IMR-90 (cell line): ENCODE measurements around the gene GCNT4. TPM values are rescaled to one million over a fixed set of nuclear protein-coding genes. Genes with fewer than 3 reads are reported as not detected.

ENCODE experiments used
- ATAC-seq: fragments of 200-7000 bp; cut with Tn5 transposase; 2 replicates; pipeline ENCODE4 v1.9.1; 2020; ENCODE audit warnings: low read depth, mild to moderate bottlenecking, moderate library complexity
- BruUV-seq: library from RNA; stranded (reverse); fragments of 400-500 nt; replicated peaks from 2 replicates; lab custom pipeline; 2021; lab: Mats Ljungman, UMichigan
- CTCF ChIA-PET: fragments of 300-600 bp; formaldehyde crosslinking; extraction: SDS; loops from one replicate; lab custom pipeline; 2021; ENCODE audit warnings: antibody characterized with exemption; lab: Yijun Ruan, JAX
- POLR2A ChIA-PET: fragments of 300-600 bp; sonication (Branson Sonifier 250); formaldehyde crosslinking; loops from one replicate; lab custom pipeline; 2022; ENCODE audit warnings: antibody characterized with exemption; ENCODE audit not compliant: unreplicated experiment; lab: Charles Lee
- DNase-seq: peaks from one replicate; pipeline ENCODE4 v3.0.0; 2013
- H2AFZ ChIP-seq: replicated peaks from 2 replicates; pipeline ENCODE3; 2013; ENCODE audit warnings: low read length, mild to moderate bottlenecking; ENCODE audit not compliant: poor library complexity
- H2AK5ac ChIP-seq: 2 replicates; pipeline ENCODE4 v1.6.1; 2013; ENCODE audit warnings: low read depth, low read length, inconsistent platforms
- H2AK9ac ChIP-seq: replicated peaks from 2 replicates; pipeline ENCODE3; 2013; ENCODE audit warnings: mild to moderate bottlenecking, low read depth, low read length, moderate library complexity; ENCODE audit not compliant: poor library complexity
- H2BK120ac ChIP-seq: 2 replicates; pipeline ENCODE4 v1.6.1; 2013; ENCODE audit warnings: low read depth, low read length, inconsistent platforms
- H2BK15ac ChIP-seq: 3 replicates; pipeline ENCODE4 v1.6.1; 2013; ENCODE audit warnings: low read depth, low read length, inconsistent platforms
- H2BK20ac ChIP-seq: 2 replicates; pipeline ENCODE4 v1.6.1; 2013; ENCODE audit warnings: low read depth, mild to moderate bottlenecking, inconsistent platforms, low read length, moderate library complexity
- H2BK5ac ChIP-seq: 2 replicates; pipeline ENCODE4 v1.6.1; 2013; ENCODE audit warnings: mild to moderate bottlenecking, low read depth, low read length, inconsistent platforms; ENCODE audit not compliant: poor library complexity, severe bottlenecking
- H3K14ac ChIP-seq: replicated peaks from 2 replicates; pipeline ENCODE4 v1.6.1; 2013; ENCODE audit warnings: low read depth, low read length, inconsistent platforms
- H3K18ac ChIP-seq: 2 replicates; pipeline ENCODE4 v1.6.1; 2013; ENCODE audit warnings: low read depth, low read length, control low read depth
- H3K23ac ChIP-seq: 2 replicates; pipeline ENCODE4 v1.6.1; 2013; ENCODE audit warnings: low read depth, low read length, inconsistent platforms
- H3K27ac ChIP-seq: 2 replicates; pipeline ENCODE4 v1.5.1; 2013; ENCODE audit warnings: mild to moderate bottlenecking, control low read depth, low read length; ENCODE audit not compliant: insufficient read depth
- H3K27me3 ChIP-seq: 2 replicates; pipeline ENCODE4 v1.6.1; 2013; ENCODE audit warnings: low read length; ENCODE audit not compliant: control insufficient read depth, insufficient read depth
- H3K36me3 ChIP-seq: 2 replicates; pipeline ENCODE4 v1.6.1; 2013; ENCODE audit warnings: low read length, mixed read lengths; ENCODE audit not compliant: control insufficient read depth, insufficient read depth
- H3K4ac ChIP-seq: 2 replicates; pipeline ENCODE4 v1.6.1; 2013; ENCODE audit warnings: low read depth, low read length, inconsistent platforms
- H3K4me1 ChIP-seq: 2 replicates; pipeline ENCODE4 v1.6.1; 2013; ENCODE audit warnings: low read length, mixed read lengths; ENCODE audit not compliant: control insufficient read depth, insufficient read depth
- H3K4me2 ChIP-seq: 2 replicates; pipeline ENCODE4 v1.6.1; 2013; ENCODE audit warnings: low read depth, mild to moderate bottlenecking, control low read depth, low read length, moderate library complexity
- H3K4me3 ChIP-seq: 2 replicates; pipeline ENCODE4 v1.5.1; 2013; ENCODE audit warnings: low read depth, mild to moderate bottlenecking, control low read depth, low read length, moderate library complexity; ENCODE audit not compliant: insufficient read depth
- H3K56ac ChIP-seq: 2 replicates; pipeline ENCODE4 v1.6.1; 2013; ENCODE audit warnings: low read length, inconsistent platforms; ENCODE audit not compliant: insufficient read depth; ENCODE audit errors: extremely low read depth
- H3K79me1 ChIP-seq, 2 experiments: 2 replicates each; pipeline ENCODE4 v1.6.1; 2013; ENCODE audit warnings: low read length in 2 of 2, inconsistent platforms in 1 of 2, low read depth in 1 of 2
- H3K9ac ChIP-seq: 2 replicates; pipeline ENCODE4 v1.6.1; 2013; ENCODE audit warnings: low read depth, low read length, control low read depth
- H3K9me1 ChIP-seq: 2 replicates; pipeline ENCODE4 v1.6.1; 2013; ENCODE audit warnings: low read length, inconsistent platforms; ENCODE audit not compliant: insufficient read depth
- H3K9me3 ChIP-seq: 2 replicates; pipeline ENCODE4 v1.6.1; 2013; ENCODE audit warnings: low read length; ENCODE audit not compliant: control insufficient read depth, insufficient read depth
- H4K20me1 ChIP-seq: 2 replicates; pipeline ENCODE4 v1.6.1; 2013; ENCODE audit warnings: low read length, inconsistent platforms; ENCODE audit not compliant: insufficient read depth
- H4K5ac ChIP-seq: 2 replicates; pipeline ENCODE4 v1.6.1; 2013; ENCODE audit warnings: mild to moderate bottlenecking, low read depth, low read length, control low read depth
- H4K8ac ChIP-seq, 2 experiments: 2 replicates each; pipeline ENCODE4 v1.6.1; 2013; ENCODE audit warnings: low read depth in 2 of 2, low read length in 2 of 2, control low read depth in 1 of 2, inconsistent platforms in 1 of 2
- H4K91ac ChIP-seq: 2 replicates; pipeline ENCODE4 v1.6.1; 2013; ENCODE audit warnings: low read depth, low read length, inconsistent platforms; ENCODE audit not compliant: insufficient read depth
- BHLHE40 ChIP-seq: fragments of 150-350 bp; IDR thresholded peaks from 2 replicates; pipeline ENCODE4 v1.6.1; 2016; ENCODE audit warnings: mild to moderate bottlenecking, low read depth, low read length
- CEBPB ChIP-seq: IDR thresholded peaks from 2 replicates; pipeline ENCODE4 v1.6.1; 2012; ENCODE audit warnings: low read depth, low read length, improper control_type of control experiment
- CTCF ChIP-seq: conservative IDR thresholded peaks from 2 replicates; pipeline ENCODE4 v1.5.1; 2012; ENCODE audit warnings: mild to moderate bottlenecking, low read depth, low read length, improper control_type of control experiment
- MAZ ChIP-seq: IDR thresholded peaks from 2 replicates; pipeline ENCODE4 v1.6.1; 2012; ENCODE audit warnings: low read depth, mild to moderate bottlenecking, low read length, improper control_type of control experiment, moderate library complexity, borderline replicate concordance
- MXI1 ChIP-seq: IDR thresholded peaks from 2 replicates; pipeline ENCODE4 v1.6.1; 2012; ENCODE audit warnings: low read depth, mild to moderate bottlenecking, low read length, moderate library complexity, borderline replicate concordance
- NFE2L2 ChIP-seq: fragments of 150-350 bp; IDR thresholded peaks from 2 replicates; pipeline ENCODE4 v1.6.1; 2016; ENCODE audit warnings: low read depth, mild to moderate bottlenecking, low read length
- POLR2A ChIP-seq: IDR thresholded peaks from 2 replicates; pipeline ENCODE4 v1.6.1; 2012; ENCODE audit warnings: mild to moderate bottlenecking, low read depth, low read length
- RFX5 ChIP-seq: IDR thresholded peaks from 2 replicates; pipeline ENCODE4 v1.8.0; 2012; ENCODE audit warnings: low read depth, mild to moderate bottlenecking, low read length, moderate library complexity
- SMC3 ChIP-seq: fragments of 150-350 bp; IDR thresholded peaks from 2 replicates; pipeline ENCODE4 v1.6.1; 2016; ENCODE audit warnings: low read depth, mild to moderate bottlenecking, antibody characterized with exemption, low read length, moderate library complexity
- WGBS, 2 experiments: methylation state at CpG; one replicate each; pipeline versions ENCODE4 v1.1.5 to v1.1.7; 2013; ENCODE audit warnings: missing lambda C conversion rate in 2 of 2; ENCODE audit not compliant: insufficient read length in 1 of 2; ENCODE audit errors: extremely low coverage in 2 of 2; 5-methylcytosine and 5-hydroxymethylcytosine counted together
- dilution Hi-C: fragments of 300-500 bp; cut with HindIII; formaldehyde crosslinking; loops from one replicate; pipeline ENCODE4 v1.14.3; 2018; ENCODE audit warnings: low sequenced_read_pairs; ENCODE audit not compliant: unreplicated experiment
- in situ Hi-C: fragments of 300-500 bp; cut with MboI; formaldehyde crosslinking; loops from 3 replicates; pipeline ENCODE4 v1.14.3; 2019; ENCODE audit warnings: low sequenced_read_pairs, inconsistent platforms, mixed read lengths
- intact Hi-C: fragments of 100-400 bp; cut with micrococcal nuclease; formaldehyde crosslinking; loops from 2 replicates; pipeline ENCODE4 v1.10.0; 2022
- polyA plus RNA-seq, 3 experiments: library from polyadenylated mRNA; depleted of rRNA; stranded (reverse); fragments of >200 nt; gene quantifications; 2 replicates each; pipeline ENCODE4 v1.2.3, GENCODE V29; 2012; ENCODE audit warnings: low replicate concordance in 1 of 3
- total RNA-seq: library from RNA; depleted of rRNA; stranded (reverse); fragments of >200 nt; gene quantifications from 2 replicates; pipeline ENCODE4 v1.2.3, GENCODE V29; 2012

Gene GCNT4
- total and polyA plus RNA-seq, 2 of the 4 experiments (the other 2 are of a cell fraction): 0.46 to 1.8 TPM

GRCh38 chr5:75055727-75056144, 3.4 kb upstream of the GCNT4 start:
- Histone ChIP-seq H2BK5ac (peak overlapping the region; percentile 56), H2AK5ac (no peak overlapping the region), H2BK20ac (peak overlapping the region; percentile 8; the same call in 1 of the 2 replicates), H3K9me3 (no peaks in the 10 kb centered on the region), H3K4ac (peak overlapping the region; percentile 58), H3K79me1 (peaks cover 2 to 25% of the 10 kb centered on the region in 2 experiments; a peak in 3 of 4 replicates), H2AK9ac (no peak overlapping the region), H4K20me1 (no peaks in the 10 kb centered on the region; the same call in 1 of the 2 replicates), H3K36me3 (no peaks in the 10 kb centered on the region), H4K8ac (peak overlapping the region in 1 of 2 experiments; percentile 62; a peak in 1 of 4 replicates), H3K23ac (no peak overlapping the region; the same call in 1 of the 2 replicates), H3K9ac (no peak overlapping the region), H3K14ac (peak overlapping the region; percentile 44; the same call in 1 of the 2 replicates), H3K27me3 (no peaks in the 10 kb centered on the region), H4K91ac (peak overlapping the region; percentile 58; the same call in 1 of the 2 replicates), H3K4me3 (no peak overlapping the region), H3K56ac (no peak overlapping the region), H3K4me1 (peaks cover 18% of the 10 kb centered on the region), H4K5ac (no peak overlapping the region), H3K4me2 (no peak overlapping the region), H3K27ac (peak overlapping the region; percentile 54; the same call in 1 of the 2 replicates), H2AFZ (no peak overlapping the region), H2BK15ac (no peak overlapping the region), H2BK120ac (peak overlapping the region; percentile 52; the same call in 1 of the 2 replicates), H3K18ac (peak overlapping the region; percentile 5; the same call in 1 of the 2 replicates), H3K9me1 (peaks cover 20% of the 10 kb centered on the region)
- no TSS peak for BruUV-seq
- ATAC-seq: peak; percentile 9
- dilution Hi-C loops (no loop called here), in situ Hi-C loops (no loop called here), intact Hi-C loops (loop anchor here (2.0 to 10.0 kb wide), 5 partner anchors 181 to 1759 kb away; partner anchors contain the start of genes ANKRD31, F2RL1 and HMGCR)
- ChIA-PET CTCF (no interaction called here), POLR2A (no interaction called here)
- DNase-seq: peak; percentile 47
- TF ChIP-seq CTCF (no peak), RFX5 (no peak), NFE2L2 (no peak), MXI1 (no peak), MAZ (no peak), POLR2A (no peak), CEBPB (no peak), SMC3 (no peak), BHLHE40 (no peak)
- WGBS, 2 experiments: no CpG with 5 or more reads among the region's 1 CpG
